22Rv1 (cell line): ENCODE measurements around the gene PRKCE.

ENCODE experiments used
- CTCF ChIP-seq: fragments of 450-650 bp; IDR thresholded peaks from 2 replicates; pipeline ENCODE4 v1.5.1; 2017; ENCODE audit warnings: mild to moderate bottlenecking
- ZFX ChIP-seq: fragments of 450-650 bp; IDR thresholded peaks from 2 replicates; pipeline ENCODE4 v1.6.1; 2017; ENCODE audit warnings: antibody characterized with exemption, borderline replicate concordance

GRCh38 chr2:45750484-45750883 is 99.0 kb downstream of the PRKCE start:
- TF ChIP-seq CTCF (no peak), ZFX (no peak)
